ENCODE data around the gene NBAS. TPM values are rescaled to one million over a fixed set of nuclear protein-coding genes. Genes with fewer than 3 reads are reported as not detected.
A peak's percentile ranks its signal among the peaks of the same experiment; 100 is the strongest.

Gene NBAS
- polyA plus RNA-seq, 1 donor (not counting 4 experiments of a cell fraction or from before 2014, with no cell fraction given) = 27.9 TPM

- Histone ChIP-seq H3K4me2 (ENCODE audit: control insufficient read depth, extremely low read depth, insufficient read depth, low read depth, low read length) (no peak overlapping the region), H3K27ac (ENCODE audit: control insufficient read depth, insufficient read depth, low read length) (peak overlapping the region; percentile 55), H4K20me1 (ENCODE audit: control insufficient read depth, extremely low read depth, insufficient read depth, low read length) (no peaks in the 10 kb centered on the region), H3K36me3 (ENCODE audit: control insufficient read depth in 2 of 2, extremely low read depth in 1 of 2, insufficient read depth in 2 of 2, low read length in 2 of 2) (no peaks in the 10 kb centered on the region), H3K9me3 (ENCODE audit: control insufficient read depth, low read depth, low read length) (no peaks in the 10 kb centered on the region), H3K79me2 (ENCODE audit: control insufficient read depth, insufficient read depth, low read length) (no peaks in the 10 kb centered on the region), H3K9ac (ENCODE audit: control insufficient read depth, extremely low read depth, insufficient read depth, low read length) (no peak overlapping the region), H3K9me1 (ENCODE audit: control insufficient read depth, extremely low read depth, insufficient read depth, low read length) (no peaks in the 10 kb centered on the region), H3K27me3 (ENCODE audit: control insufficient read depth, extremely low read depth, insufficient read depth, low read length) (no peaks in the 10 kb centered on the region), H3K4me1 (ENCODE audit: control insufficient read depth, extremely low read depth, insufficient read depth, low read length) (peaks cover 8% of the 10 kb centered on the region), H2AFZ (ENCODE audit: control insufficient read depth, low read length) (no peak overlapping the region), H3K4me3 (ENCODE audit: control insufficient read depth in 2 of 3, extremely low read depth in 1 of 3, insufficient read depth in 2 of 3, low read depth in 1 of 3, low read length in 3 of 3) (no peak overlapping the region)
- no peak for FAIRE-seq
- dilution Hi-C loops (cut with MboI; ENCODE audit: extremely low pct_ligation_motif_present, low sequenced_read_pairs) = no loop called here
- DNase-seq (ENCODE audit: low read depth, low spot score) = no peak
- TF ChIP-seq, protein P1, sequence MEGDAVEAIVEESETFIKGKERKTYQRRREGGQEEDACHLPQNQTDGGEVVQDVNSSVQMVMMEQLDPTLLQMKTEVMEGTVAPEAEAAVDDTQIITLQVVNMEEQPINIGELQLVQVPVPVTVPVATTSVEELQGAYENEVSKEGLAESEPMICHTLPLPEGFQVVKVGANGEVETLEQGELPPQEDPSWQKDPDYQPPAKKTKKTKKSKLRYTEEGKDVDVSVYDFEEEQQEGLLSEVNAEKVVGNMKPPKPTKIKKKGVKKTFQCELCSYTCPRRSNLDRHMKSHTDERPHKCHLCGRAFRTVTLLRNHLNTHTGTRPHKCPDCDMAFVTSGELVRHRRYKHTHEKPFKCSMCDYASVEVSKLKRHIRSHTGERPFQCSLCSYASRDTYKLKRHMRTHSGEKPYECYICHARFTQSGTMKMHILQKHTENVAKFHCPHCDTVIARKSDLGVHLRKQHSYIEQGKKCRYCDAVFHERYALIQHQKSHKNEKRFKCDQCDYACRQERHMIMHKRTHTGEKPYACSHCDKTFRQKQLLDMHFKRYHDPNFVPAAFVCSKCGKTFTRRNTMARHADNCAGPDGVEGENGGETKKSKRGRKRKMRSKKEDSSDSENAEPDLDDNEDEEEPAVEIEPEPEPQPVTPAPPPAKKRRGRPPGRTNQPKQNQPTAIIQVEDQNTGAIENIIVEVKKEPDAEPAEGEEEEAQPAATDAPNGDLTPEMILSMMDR (optimal IDR thresholded peaks at IDR 0.05 in 1 of 3, IDR thresholded peaks at IDR 0.05 in 1 of 3, conservative IDR thresholded peaks at IDR 0.05 in 1 of 3; ENCODE audit: extremely low read depth in 1 of 3, insufficient read depth in 2 of 3, low read length in 3 of 3) = no peak
- no peak for TF ChIP-seq EZH2 (IDR thresholded peaks at IDR 0.05; ENCODE audit: low read length)
These were observed 336.5 kb downstream of the NBAS start for GRCh38 chr2:15224641-15225040.

DNA sequence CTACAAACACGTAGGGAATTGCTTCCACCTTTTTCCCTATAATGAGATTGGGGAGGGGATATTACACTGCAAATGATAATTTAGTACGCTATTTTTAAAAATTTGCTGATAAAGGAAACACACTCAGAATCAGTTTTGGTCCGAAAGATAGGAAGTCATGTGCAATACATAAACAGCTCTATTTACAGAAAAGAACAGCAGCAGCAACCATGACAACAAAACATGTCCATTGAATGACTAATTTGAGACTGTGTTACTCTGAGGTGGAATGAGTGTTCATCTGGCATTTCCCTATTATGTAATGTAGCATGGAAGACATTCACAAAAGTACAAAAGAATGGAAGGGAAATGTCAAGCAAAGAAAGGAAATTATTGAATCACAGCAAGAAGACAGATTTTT, 337.2 kb downstream of the NBAS start:
- no peak overlapping the region for H3K4me2 ChIP-seq (ENCODE audit: control insufficient read depth, extremely low read depth, insufficient read depth, low read depth, low read length)
- H3K27ac ChIP-seq (ENCODE audit: control insufficient read depth, insufficient read depth, low read length) = peak overlapping the region; percentile 55
- no peak overlapping the region for H3K9ac ChIP-seq (ENCODE audit: control insufficient read depth, extremely low read depth, insufficient read depth, low read length)

More for the DNA sequence above, 337.2 kb downstream of the NBAS start:
- H3K4me3 ChIP-seq (ENCODE audit: control insufficient read depth in 2 of 3, extremely low read depth in 1 of 3, insufficient read depth in 2 of 3, low read depth in 1 of 3, low read length in 3 of 3) = no peak overlapping the region
- H3K36me3 ChIP-seq (ENCODE audit: control insufficient read depth in 2 of 2, extremely low read depth in 1 of 2, insufficient read depth in 2 of 2, low read length in 2 of 2) = no peaks in the 10 kb centered on the region
- dilution Hi-C loops (cut with MboI; ENCODE audit: extremely low pct_ligation_motif_present, low sequenced_read_pairs) = no loop called here
- H3K9me1 ChIP-seq (ENCODE audit: control insufficient read depth, extremely low read depth, insufficient read depth, low read length) = no peaks in the 10 kb centered on the region
- no peaks in the 10 kb centered on the region for H3K9me3 ChIP-seq (ENCODE audit: control insufficient read depth, low read depth, low read length)
- H3K79me2 ChIP-seq (ENCODE audit: control insufficient read depth, insufficient read depth, low read length) = no peaks in the 10 kb centered on the region
- no peaks in the 10 kb centered on the region for H3K27me3 ChIP-seq (ENCODE audit: control insufficient read depth, extremely low read depth, insufficient read depth, low read length)
- peak; percentile 17 for DNase-seq (ENCODE audit: low read depth, low spot score)
- H3K4me1 ChIP-seq (ENCODE audit: control insufficient read depth, extremely low read depth, insufficient read depth, low read length) = peaks cover 8% of the 10 kb centered on the region
- FAIRE-seq = peak; percentile 51
- H4K20me1 ChIP-seq (ENCODE audit: control insufficient read depth, extremely low read depth, insufficient read depth, low read length) = no peaks in the 10 kb centered on the region
- no peak overlapping the region for H2AFZ ChIP-seq (ENCODE audit: control insufficient read depth, low read length)
- TF ChIP-seq, protein P1 (optimal IDR thresholded peaks at IDR 0.05 in 1 of 3, IDR thresholded peaks at IDR 0.05 in 1 of 3, conservative IDR thresholded peaks at IDR 0.05 in 1 of 3; ENCODE audit: extremely low read depth in 1 of 3, insufficient read depth in 2 of 3, low read length in 3 of 3) = no peak
- TF ChIP-seq EZH2 (IDR thresholded peaks at IDR 0.05; ENCODE audit: low read length) = no peak

All from keratinocyte (primary cell).